ENCODE data around the gene ERVV-1. TPM values are rescaled to one million over a fixed set of nuclear protein-coding genes. Genes with fewer than 3 reads are reported as not detected.

The ERVV-1 gene
- total and polyA plus RNA-seq, 2 donors (not counting 3 experiments of a cell fraction or from before 2014, with no cell fraction given): not detected

DNA sequence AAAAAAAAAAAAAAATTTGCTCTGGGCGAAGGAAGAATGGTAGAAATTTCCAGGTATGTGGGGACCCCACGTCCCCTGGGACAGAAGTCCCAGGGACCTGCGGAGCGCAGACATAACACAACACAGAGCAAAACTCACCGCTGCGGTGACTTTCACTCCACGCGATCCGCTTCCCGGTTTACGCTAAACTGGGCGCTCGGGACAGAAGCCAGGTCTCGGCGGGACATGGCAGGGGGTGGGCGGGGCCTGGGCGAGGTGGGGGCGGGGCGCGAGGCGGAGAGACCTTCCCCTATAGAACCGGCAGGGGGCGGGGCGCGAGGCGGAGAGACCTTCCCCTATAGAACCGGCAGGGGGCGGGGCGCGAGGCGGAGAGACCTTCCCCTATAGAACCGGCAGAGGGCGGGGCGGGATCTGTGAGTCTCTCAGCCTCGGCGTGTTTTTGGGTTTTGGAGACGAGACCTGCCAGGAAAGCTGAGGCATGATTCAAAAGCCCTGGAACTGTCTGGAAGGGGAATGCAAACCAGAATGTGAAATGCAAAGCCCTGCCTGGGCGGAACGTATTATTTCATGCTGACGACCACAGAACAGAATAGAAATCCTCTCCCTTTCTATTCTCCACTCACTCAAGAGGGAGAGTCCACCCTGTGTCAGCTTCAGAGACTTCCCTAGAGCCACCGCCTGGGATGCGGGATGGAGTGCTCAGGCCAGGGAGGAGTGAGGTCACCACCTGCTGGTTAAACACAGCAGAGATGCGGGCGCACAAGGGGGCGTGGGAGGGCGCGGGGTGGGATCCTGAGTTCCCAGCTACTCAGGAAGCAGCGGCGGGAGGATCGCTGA, 20.2 kb upstream of the ERVV-1 start:
- no peaks in the 10 kb centered on the region for H3K27me3 ChIP-seq (ENCODE audit: control insufficient read depth in 2 of 2, insufficient read depth in 2 of 2, low read length in 2 of 2)
- H3K36me3 ChIP-seq (ENCODE audit: control insufficient read depth in 2 of 2, extremely low read depth in 1 of 2, insufficient read depth in 2 of 2, low read length in 2 of 2): peaks cover 0 to 3% of the 10 kb centered on the region in 2 experiments
- FAIRE-seq: peak; percentile 89
- H3K4me3 ChIP-seq (replicated peaks in 1 of 3; ENCODE audit: insufficient read depth in 1 of 3, low read depth in 1 of 3, low read length in 3 of 3): peak overlapping the region; percentile 51 to 71 (median 64)
- TF ChIP-seq, protein P1, sequence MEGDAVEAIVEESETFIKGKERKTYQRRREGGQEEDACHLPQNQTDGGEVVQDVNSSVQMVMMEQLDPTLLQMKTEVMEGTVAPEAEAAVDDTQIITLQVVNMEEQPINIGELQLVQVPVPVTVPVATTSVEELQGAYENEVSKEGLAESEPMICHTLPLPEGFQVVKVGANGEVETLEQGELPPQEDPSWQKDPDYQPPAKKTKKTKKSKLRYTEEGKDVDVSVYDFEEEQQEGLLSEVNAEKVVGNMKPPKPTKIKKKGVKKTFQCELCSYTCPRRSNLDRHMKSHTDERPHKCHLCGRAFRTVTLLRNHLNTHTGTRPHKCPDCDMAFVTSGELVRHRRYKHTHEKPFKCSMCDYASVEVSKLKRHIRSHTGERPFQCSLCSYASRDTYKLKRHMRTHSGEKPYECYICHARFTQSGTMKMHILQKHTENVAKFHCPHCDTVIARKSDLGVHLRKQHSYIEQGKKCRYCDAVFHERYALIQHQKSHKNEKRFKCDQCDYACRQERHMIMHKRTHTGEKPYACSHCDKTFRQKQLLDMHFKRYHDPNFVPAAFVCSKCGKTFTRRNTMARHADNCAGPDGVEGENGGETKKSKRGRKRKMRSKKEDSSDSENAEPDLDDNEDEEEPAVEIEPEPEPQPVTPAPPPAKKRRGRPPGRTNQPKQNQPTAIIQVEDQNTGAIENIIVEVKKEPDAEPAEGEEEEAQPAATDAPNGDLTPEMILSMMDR (IDR thresholded peaks at IDR 0.05; ENCODE audit: extremely low read depth in 1 of 2, insufficient read depth in 1 of 2, low read depth in 1 of 2, low read length in 2 of 2): peak in 1 of 2 donors; percentile 59
- TF ChIP-seq POLR2A (IDR thresholded peaks at IDR 0.05; ENCODE audit: low read depth, low read length) (peak; percentile 69), JUN (IDR thresholded peaks at IDR 0.05; ENCODE audit: borderline replicate concordance, insufficient read depth, insufficient read length, low read depth) (no peak), GATA2 (IDR thresholded peaks at IDR 0.05; ENCODE audit: insufficient read depth, insufficient read length, low read depth, low read length) (no peak), FOS (IDR thresholded peaks at IDR 0.05; ENCODE audit: borderline replicate concordance, insufficient read depth, low read length) (no peak), MYC (IDR thresholded peaks at IDR 0.05; ENCODE audit: low read depth, low read length) (no peak), EZH2 (IDR thresholded peaks at IDR 0.05; ENCODE audit: borderline replicate concordance, low read depth, low read length, severe bottlenecking) (no peak), POLR2AphosphoS5 (IDR thresholded peaks at IDR 0.05; ENCODE audit: insufficient read depth, low read depth, low read length) (peak; percentile 54)
- TF ChIP-seq, protein P2, sequence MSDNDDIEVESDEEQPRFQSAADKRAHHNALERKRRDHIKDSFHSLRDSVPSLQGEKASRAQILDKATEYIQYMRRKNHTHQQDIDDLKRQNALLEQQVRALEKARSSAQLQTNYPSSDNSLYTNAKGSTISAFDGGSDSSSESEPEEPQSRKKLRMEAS (IDR thresholded peaks at IDR 0.05; ENCODE audit: insufficient read depth, insufficient read length): no peak
- peak overlapping the region; percentile 82 for H3K9ac ChIP-seq (replicated peaks; ENCODE audit: extremely low read depth, insufficient read depth, low read length)
- CTCF ChIA-PET: interaction anchor here (0.6 to 1.5 kb wide), 10 partner anchors 31 to 245 kb away, joined by 3 to 6 read pairs (median 3); partner anchors contain the start of genes ZNF347 and ZNF816
- peaks cover 7% of the 10 kb centered on the region for H3K79me2 ChIP-seq (ENCODE audit: control insufficient read depth, insufficient read depth, low read length)
- POLR2A ChIA-PET: no interaction called here
- no peaks in the 10 kb centered on the region for H4K20me1 ChIP-seq (replicated peaks; ENCODE audit: control insufficient read depth, extremely low read depth, insufficient read depth, low read length)
- H3K4me1 ChIP-seq (ENCODE audit: control insufficient read depth, extremely low read depth, insufficient read depth, low read length): peaks cover 20% of the 10 kb centered on the region
- no TSS peak for BruUV-seq (replicated peaks)
- H3K4me2 ChIP-seq (ENCODE audit: insufficient read depth, low read length): peak overlapping the region; percentile 87
- H3K27ac ChIP-seq (ENCODE audit: insufficient read depth, low read depth, low read length): peak overlapping the region; percentile 81
- peak; percentile 76 for DNase-seq (ENCODE audit: low read depth, low spot score)
- no peaks in the 10 kb centered on the region for H3K9me3 ChIP-seq (replicated peaks; ENCODE audit: control insufficient read depth, insufficient read depth, low read length)
- intact Hi-C loops (cut with micrococcal nuclease): loop anchor here (1.0 to 5.0 kb wide), 9 partner anchors 31 to 466 kb away; partner anchors contain the start of genes ZNF160, ZNF611, ZNF808 and ZNF816
- dilution Hi-C loops (cut with MboI; ENCODE audit: extremely low pct_ligation_motif_present, low sequenced_read_pairs): no loop called here
- no peaks in the 10 kb centered on the region for H3K9me1 ChIP-seq (replicated peaks; ENCODE audit: control insufficient read depth, extremely low read depth, insufficient read depth, low read length)
- H2AFZ ChIP-seq (ENCODE audit: low read depth, low read length): peak overlapping the region; percentile 99
